Measurements from ENCODE around the gene SPATA31D1. TPM values are rescaled to one million over a fixed set of nuclear protein-coding genes. Genes with fewer than 3 reads are reported as not detected.

The SPATA31D1 gene
- total and polyA plus RNA-seq, 2 donors (not counting 1 experiment from before 2014, with no cell fraction given) = not detected

DNA sequence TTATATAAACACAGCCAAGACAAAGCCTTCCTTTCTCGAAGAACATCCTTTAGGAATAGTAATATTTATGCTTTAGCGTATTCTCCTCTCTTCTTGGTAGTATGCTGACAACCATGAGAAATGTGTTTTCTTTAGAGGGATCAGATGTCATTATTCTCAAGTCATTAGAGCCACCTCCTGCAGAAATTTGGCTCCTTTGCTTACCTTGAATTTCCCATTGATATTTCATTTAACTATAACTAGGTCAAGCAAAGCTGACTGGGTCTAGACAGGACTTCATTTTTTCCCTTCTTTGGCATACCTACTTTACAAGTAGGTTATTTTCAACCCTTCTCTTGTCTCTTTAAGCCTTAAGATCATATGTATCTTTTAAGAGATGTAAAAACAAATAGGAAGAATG, 50.3 kb downstream of the SPATA31D1 start:
- no peak for ATAC-seq (ENCODE audit: low read depth)
- H3K27ac Mint-ChIP-seq = no peak overlapping the region

More for the DNA sequence above, 50.3 kb downstream of the SPATA31D1 start:
- Histone ChIP-seq H3K4me2 (replicated peaks; ENCODE audit: low read depth, low read length, poor library complexity, severe bottlenecking) (no peak overlapping the region), H2AFZ (ENCODE audit: insufficient read depth, low read depth, low read length, poor library complexity, severe bottlenecking) (no peak overlapping the region), H3K9me3 (ENCODE audit: control extremely low read depth in 1 of 3, control insufficient read depth in 2 of 3, insufficient read depth in 1 of 3, low read length in 2 of 3) (no peaks in the 10 kb centered on the region), H3K4me3 (ENCODE audit: control extremely low read depth in 1 of 5, extremely low read depth in 1 of 5, insufficient read depth in 1 of 5, low read depth in 2 of 5, low read length in 4 of 5) (no peak overlapping the region), H3K27ac (ENCODE audit: low read length in 2 of 2) (no peak overlapping the region), H3K27me3 (replicated peaks in 1 of 4; ENCODE audit: control extremely low read depth in 1 of 4, control insufficient read depth in 3 of 4, insufficient read depth in 4 of 4, low read length in 3 of 4) (no peaks in the 10 kb centered on the region), H3K4me1 (ENCODE audit: control insufficient read depth in 2 of 2, insufficient read depth in 2 of 2, low read length in 2 of 2) (no peaks in the 10 kb centered on the region), H4K20me1 (ENCODE audit: control insufficient read depth, insufficient read depth, low read length, poor library complexity, severe bottlenecking) (no peaks in the 10 kb centered on the region), H3K36me3 (replicated peaks in 1 of 2; ENCODE audit: control extremely low read depth in 1 of 2, control insufficient read depth in 1 of 2, extremely low read depth in 1 of 2, insufficient read depth in 2 of 2, low read length in 1 of 2) (no peaks in the 10 kb centered on the region), H3K9ac (ENCODE audit: low read length) (no peak overlapping the region), H3K79me2 (ENCODE audit: control insufficient read depth, insufficient read depth, low read length) (no peaks in the 10 kb centered on the region)
- Mint-ChIP-seq H3K27me3 (no peaks in the 10 kb centered on the region), H3K9me3 (ENCODE audit: insufficient read depth) (no peaks in the 10 kb centered on the region), H3K4me1 (no peaks in the 10 kb centered on the region), H3K4me3 (no peak overlapping the region)
- intact Hi-C loops (cut with micrococcal nuclease) = no loop called here
- CTCF ChIA-PET = no interaction called here
- no CpG with 5 or more reads among the region's 2 CpGs for WGBS (ENCODE audit: insufficient coverage)
- DNase-seq = no peak
- POLR2A ChIA-PET = no interaction called here
- TF ChIP-seq EZH2 (IDR thresholded peaks at IDR 0.05; ENCODE audit: borderline replicate concordance, insufficient read depth, low read depth, low read length, poor library complexity, severe bottlenecking) = no peak
- TF ChIP-seq, protein P1, sequence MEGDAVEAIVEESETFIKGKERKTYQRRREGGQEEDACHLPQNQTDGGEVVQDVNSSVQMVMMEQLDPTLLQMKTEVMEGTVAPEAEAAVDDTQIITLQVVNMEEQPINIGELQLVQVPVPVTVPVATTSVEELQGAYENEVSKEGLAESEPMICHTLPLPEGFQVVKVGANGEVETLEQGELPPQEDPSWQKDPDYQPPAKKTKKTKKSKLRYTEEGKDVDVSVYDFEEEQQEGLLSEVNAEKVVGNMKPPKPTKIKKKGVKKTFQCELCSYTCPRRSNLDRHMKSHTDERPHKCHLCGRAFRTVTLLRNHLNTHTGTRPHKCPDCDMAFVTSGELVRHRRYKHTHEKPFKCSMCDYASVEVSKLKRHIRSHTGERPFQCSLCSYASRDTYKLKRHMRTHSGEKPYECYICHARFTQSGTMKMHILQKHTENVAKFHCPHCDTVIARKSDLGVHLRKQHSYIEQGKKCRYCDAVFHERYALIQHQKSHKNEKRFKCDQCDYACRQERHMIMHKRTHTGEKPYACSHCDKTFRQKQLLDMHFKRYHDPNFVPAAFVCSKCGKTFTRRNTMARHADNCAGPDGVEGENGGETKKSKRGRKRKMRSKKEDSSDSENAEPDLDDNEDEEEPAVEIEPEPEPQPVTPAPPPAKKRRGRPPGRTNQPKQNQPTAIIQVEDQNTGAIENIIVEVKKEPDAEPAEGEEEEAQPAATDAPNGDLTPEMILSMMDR (IDR thresholded peaks at IDR 0.05) = no peak

Other genes starting within 250 kb of the SPATA31D1 start
- not detected in 2 replicates for gene SPATA31D4, start 60.3 kb upstream of the SPATA31D1 start, total RNA-seq
- not detected in 2 replicates for gene SPATA31D4, start 60.3 kb upstream of the SPATA31D1 start, polyA plus RNA-seq
- not detected in 2 replicates for gene SPATA31D3, start 45.3 kb upstream of the SPATA31D1 start, total RNA-seq
- gene SPATA31D3, start 45.3 kb upstream of the SPATA31D1 start, polyA plus RNA-seq = not detected in 2 replicates

Measured in B cell (primary cell).